Heart left ventricle (tissue), 16 donors: Measurements from ENCODE around the gene MAML3. TPM values are rescaled to one million over a fixed set of nuclear protein-coding genes. Genes with fewer than 3 reads are reported as not detected.
A peak's percentile ranks its signal among the peaks of the same experiment; 100 is the strongest.

Experiments
- ATAC-seq, 4 donors: fragments of 200-7000 bp; cut with Tn5 transposase; one replicate each; pipeline ENCODE4 v1.9.1; 2020 to 2022; ENCODE audit warnings: moderate library complexity in 4 of 4, mild to moderate bottlenecking in 3 of 4, moderate number of reproducible peaks in 1 of 4
- DNase-seq, 5 donors: peaks; one replicate each; pipeline ENCODE4 v3.0.0-alpha.2; 2020
- H3K27ac ChIP-seq, 12 donors: fragments of 200-600 bp; sonication (generic) in 4 of 12; one replicate each; pipeline versions ENCODE4 v1.5.0 to v1.8.0; 2016 to 2022; ENCODE audit warnings: mild to moderate bottlenecking in 2 of 12
- H3K27me3 ChIP-seq, 9 donors: fragments of 200-600 bp; sonication (generic) in 2 of 9; one replicate each; pipeline versions ENCODE4 v1.5.1 to v1.8.0; 2016 to 2022; ENCODE audit warnings: mild to moderate bottlenecking in 3 of 9
- H3K36me3 ChIP-seq, 9 donors: fragments of 200-600 bp; sonication (generic) in 2 of 9; one replicate each; pipeline versions ENCODE4 v1.5.0 to v1.8.0; 2018 to 2022; ENCODE audit warnings: mild to moderate bottlenecking in 2 of 9
- H3K4me1 ChIP-seq, 12 donors: fragments of 200-600 bp; sonication (generic) in 4 of 12; one replicate each; pipeline versions ENCODE4 v1.5.0 to v1.8.0; 2016 to 2022; ENCODE audit warnings: mild to moderate bottlenecking in 3 of 12
- H3K4me3 ChIP-seq, 12 donors: fragments of 200-600 bp; sonication (generic) in 4 of 12; one replicate each; pipeline versions ENCODE4 v1.5.0 to v1.8.0; 2017 to 2022; ENCODE audit warnings: mild to moderate bottlenecking in 9 of 12, moderate library complexity in 4 of 12
- H3K9me3 ChIP-seq, 12 donors: fragments of 200-600 bp; sonication (generic) in 4 of 12; one replicate each; pipeline versions ENCODE4 v1.5.0 to v1.8.0; 2016 to 2022; ENCODE audit warnings: mild to moderate bottlenecking in 1 of 12
- CTCF ChIP-seq, 12 donors: fragments of 200-600 bp; sonication (generic) in 4 of 12; IDR thresholded peaks; one replicate each; pipeline versions ENCODE4 v1.5.0 to v1.8.0; 2018 to 2022; ENCODE audit warnings: antibody characterized with exemption in 12 of 12, mild to moderate bottlenecking in 5 of 12
- POLR2A ChIP-seq, 2 donors: fragments of 450-650 bp; IDR thresholded peaks; one replicate each; pipeline ENCODE4 v1.6.1; 2017; ENCODE audit warnings: antibody characterized with exemption in 2 of 2, mild to moderate bottlenecking in 2 of 2, moderate library complexity in 2 of 2
- WGBS, 4 donors: extraction: QIAGEN DNeasy Blood & Tissue Kit in 2 of 4; methylation state at CpG; one replicate each; pipeline versions ENCODE4 v1.1.5 to v1.1.7; 2013 to 2018; 5-methylcytosine and 5-hydroxymethylcytosine counted together
- intact Hi-C, 10 donors: fragments of 100-400 bp; cut with DNase I; formaldehyde crosslinking; loops; one replicate each; pipeline versions ENCODE4 v1.11.1 to v1.14.2; 2022
- polyA plus RNA-seq, 2 donors: library from polyadenylated mRNA; stranded (reverse); fragments of 200-250 nt; gene quantifications; one replicate each; pipeline ENCODE4 v1.2.3, GENCODE V29; 2013
- total RNA-seq, 9 donors: library from RNA; depleted of rRNA in 2 of 9; stranded (reverse); fragments of >200 nt in 2 of 9; fragmentation: NEBNext Ultra II Directional in 3 of 9; extraction: Animal tissue kit (Norgen Biotek cat#: 25700) in 3 of 9; gene quantifications; one replicate each; pipeline versions ENCODE4 v1.1.0 to v1.2.4, GENCODE V29; 2016 to 2023
- donor health status: ischemic (EF 13 %, LVEDD 7.1; RV severe dilation, severe dysfunction).
- donor health status: healthy with polysubstance abuse.
- donor health status: DM: no; HTN: yes; CAD: no.
- donor health status: DM: no; HTN: no; CAD: no.
- donor health status: ischemic (EF 25% LVEDD 6.9; RV normal size, moderate dysfunction).
- donor health status: ischemic (EF 25% LVEDD 5.7; RV mildly dilated, moderate dysfunction).
- donor health status: healthy.
- donor health status: DM: yes; HTN: yes; CAD: no.
- donor health status: ischemic (EF 35%, LVEDD 5.7; RV mildly dilated, moderate dysfunction).
- donor health status: nonischemic (EF 11% LVEDD 7.7; RV severe dilation, severe dysfunction).
- donor health status: DM: yes; HTN: yes; CAD: no.
- donor health status: PGD.
- donor health status: ischemic (EF 29% LVEDD 5.4; RV normal size, mild dysfunction).
- donor health status: nonischemic (EF 23%, LVEDD 6.1; RV moderate dilation, normal function).

The MAML3 gene
- total and polyA plus RNA-seq, 11 donors: 0.76 to 5.9 (median 2.4) TPM

GRCh38 chr4:139773560-139774318 lies 380.2 kb downstream of the MAML3 start:
- intact Hi-C loops: loop anchor here in 1 of 10 donors (2.0 kb wide), 1 partner anchor 33 kb away; no protein-coding TSS in a partner anchor
- ATAC-seq: no peak
- WGBS, 4 donors: 75 to 89% (median 86%) methylated on average over 6 of the region's 6 CpGs
- Histone ChIP-seq H3K4me3 (no peak overlapping the region), H3K27me3 (no peaks in the 10 kb centered on the region), H3K9me3 (no peaks in the 10 kb centered on the region), H3K36me3 (no peaks in the 10 kb centered on the region), H3K4me1 (peaks cover 0 to 41% (median 20%) of the 10 kb centered on the region in 12 donors), H3K27ac (no peak overlapping the region)
- DNase-seq: peak in 1 of 5 donors; percentile 33
- TF ChIP-seq POLR2A (IDR thresholded peaks at IDR 0.05) (no peak), CTCF (IDR thresholded peaks at IDR 0.05) (no peak)

GRCh38 chr4:139770361-139770760 lies 383.6 kb downstream of the MAML3 start:
- Histone ChIP-seq H3K27ac (peak overlapping the region in 11 of 12 donors; percentile 40 to 82 (median 63)), H3K9me3 (no peaks in the 10 kb centered on the region), H3K4me3 (no peak overlapping the region), H3K27me3 (no peaks in the 10 kb centered on the region), H3K4me1 (peaks cover 0 to 37% (median 19%) of the 10 kb centered on the region in 12 donors), H3K36me3 (no peaks in the 10 kb centered on the region)
- intact Hi-C loops: no loop called here
- DNase-seq (peak in 4 of 5 donors; percentile 70 to 86 (median 79)), ATAC-seq (peak; percentile 95 to 98 (median 96))
- WGBS, 4 donors: 22 to 33% (median 27%) methylated on average over 4 of the region's 4 CpGs
- no peak for TF ChIP-seq POLR2A (IDR thresholded peaks at IDR 0.05)
- TF ChIP-seq CTCF (IDR thresholded peaks at IDR 0.05): no peak

GRCh38 chr4:139769364-139769763 lies 384.6 kb downstream of the MAML3 start:
- TF ChIP-seq POLR2A (IDR thresholded peaks at IDR 0.05) (no peak), CTCF (IDR thresholded peaks at IDR 0.05) (no peak)
- 71 to 94% (median 79%) methylated on average over 4 of the region's 4 CpGs for WGBS, 4 donors
- no peak overlapping the region for H3K4me3 ChIP-seq
- H3K36me3 ChIP-seq: no peaks in the 10 kb centered on the region
- H3K27me3 ChIP-seq: no peaks in the 10 kb centered on the region
- ATAC-seq: no peak
- no peaks in the 10 kb centered on the region for H3K9me3 ChIP-seq
- no peak for DNase-seq
- H3K27ac ChIP-seq: peak overlapping the region in 1 of 12 donors; percentile 71
- peaks cover 4 to 47% (median 29%) of the 10 kb centered on the region in 12 donors for H3K4me1 ChIP-seq
- intact Hi-C loops: loop anchor here in 1 of 10 donors (10.0 kb wide), 1 partner anchor 145 kb away; no protein-coding TSS in a partner anchor

- no peaks in the 10 kb centered on the region for H3K27me3 ChIP-seq
- peak overlapping the region in 1 of 12 donors; percentile 71 for H3K27ac ChIP-seq
- TF ChIP-seq CTCF (IDR thresholded peaks at IDR 0.05): peak in 3 of 12 donors; percentile 5 to 28 (median 17)
- no peak for TF ChIP-seq POLR2A (IDR thresholded peaks at IDR 0.05)
- no peaks in the 10 kb centered on the region for H3K9me3 ChIP-seq
- ATAC-seq (no peak), DNase-seq (no peak)
- peaks cover 4 to 48% (median 34%) of the 10 kb centered on the region in 12 donors for H3K4me1 ChIP-seq
- 94 to 100% (median 96%) methylated on average over 4 of the region's 4 CpGs for WGBS, 4 donors
- intact Hi-C loops: loop anchor here in 1 of 10 donors (10.0 kb wide), 1 partner anchor 146 kb away; no protein-coding TSS in a partner anchor
- H3K4me3 ChIP-seq: no peak overlapping the region
- H3K36me3 ChIP-seq: no peaks in the 10 kb centered on the region
Observed at GRCh38 chr4:139768896-139769295, 385.1 kb downstream of the MAML3 start.
